AML-193 (cell line): Measurements from ENCODE around the gene NACC2.

Experiments
- DNase-seq, 2 experiments: peaks; one replicate each; lab custom pipeline; 2025; lab: John Stamatoyannopoulos, UW

Gene NACC2

GRCh38 chr9:136012651-136013050 is 82.4 kb downstream of the NACC2 start:
- DNase-seq = no peak

GRCh38 chr9:136011703-136012496 is 83.2 kb downstream of the NACC2 start:
- DNase-seq = no peak

- no peak for DNase-seq
These were observed 83.8 kb downstream of the NACC2 start for GRCh38 chr9:136011376-136011702.

- DNase-seq = no peak
These were observed 84.3 kb downstream of the NACC2 start for GRCh38 chr9:136010615-136011361.

- no peak for DNase-seq
These were observed 84.9 kb downstream of the NACC2 start for GRCh38 chr9:136010176-136010575.

- no peak for DNase-seq
These were observed 85.6 kb downstream of the NACC2 start for GRCh38 chr9:136009516-136009915.

- DNase-seq = no peak
These were observed 86.4 kb downstream of the NACC2 start for GRCh38 chr9:136008693-136008997.

- no peak for DNase-seq
These were observed 87.0 kb downstream of the NACC2 start for GRCh38 chr9:136007934-136008692.

- DNase-seq = no peak
These were observed 87.7 kb downstream of the NACC2 start for GRCh38 chr9:136007276-136007933.

- no peak for DNase-seq
These were observed 88.9 kb downstream of the NACC2 start for GRCh38 chr9:136006169-136006568.

GRCh38 chr9:136004712-136005111 is 90.4 kb downstream of the NACC2 start:
- DNase-seq = no peak

- DNase-seq = no peak
These were observed 90.9 kb downstream of the NACC2 start for GRCh38 chr9:136004219-136004618.

- no peak for DNase-seq
These were observed 91.5 kb downstream of the NACC2 start for GRCh38 chr9:136003411-136004218.

GRCh38 chr9:136002881-136003280 is 92.2 kb downstream of the NACC2 start:
- DNase-seq = no peak

- no peak for DNase-seq
These were observed 92.9 kb downstream of the NACC2 start for GRCh38 chr9:136002215-136002614.

- DNase-seq = no peak
These were observed 93.9 kb downstream of the NACC2 start for GRCh38 chr9:136001231-136001630.

GRCh38 chr9:135998410-135999071 is 96.5 kb downstream of the NACC2 start:
- no peak for DNase-seq

GRCh38 chr9:135998016-135998380 is 97.1 kb downstream of the NACC2 start:
- DNase-seq = no peak

- DNase-seq = no peak
These were observed 97.7 kb downstream of the NACC2 start for GRCh38 chr9:135997090-135998015.

GRCh38 chr9:135995816-135996215 is 99.3 kb downstream of the NACC2 start:
- no peak for DNase-seq
